Neural cell (in vitro differentiated cells): ENCODE data around the gene CRYGS. TPM values are rescaled to one million over a fixed set of nuclear protein-coding genes. Genes with fewer than 3 reads are reported as not detected.

Experiments
- H2AFZ ChIP-seq: fragments of 200-600, 300-800 bp; sonication (generic), shearing (Covaris generic); 2 replicates; pipeline ENCODE4 v1.6.0; 2014; ENCODE audit warnings: low read depth, mild to moderate bottlenecking, antibody characterized with exemption, low read length, moderate library complexity
- H3F3A ChIP-seq: fragments of 200-600 bp; shearing (Covaris generic); 2 replicates; pipeline ENCODE4 v1.6.1; 2016; ENCODE audit warnings: mild to moderate bottlenecking, moderate library complexity, mixed read lengths, antibody characterized with exemption, low read length; ENCODE audit not compliant: insufficient read depth, poor library complexity, severe bottlenecking
- H3K27ac ChIP-seq: fragments of 200-600, 300-800 bp; sonication (generic), shearing (Covaris generic); 2 replicates; pipeline ENCODE4 v1.5.1; 2014; ENCODE audit warnings: mild to moderate bottlenecking, low read length, moderate library complexity
- H3K27me3 ChIP-seq: fragments of 300-800, 200-600 bp; sonication (generic), shearing (Covaris generic); 2 replicates; pipeline ENCODE4 v1.6.0; 2014; ENCODE audit warnings: mild to moderate bottlenecking, low read depth, low read length, moderate library complexity; ENCODE audit not compliant: insufficient read depth
- H3K36me3 ChIP-seq: fragments of 300-800, 200-600 bp; sonication (generic), shearing (Covaris generic); 2 replicates; pipeline ENCODE4 v1.5.1; 2014; ENCODE audit warnings: mild to moderate bottlenecking, antibody characterized with exemption, low read length, moderate library complexity; ENCODE audit not compliant: insufficient read depth
- H3K4me2 ChIP-seq: fragments of 300-800, 200-600 bp; sonication (generic), shearing (Covaris generic); 2 replicates; pipeline ENCODE4 v1.6.0; 2014; ENCODE audit warnings: mild to moderate bottlenecking, low read length
- H3K4me3 ChIP-seq: fragments of 300-800, 200-600 bp; sonication (generic), shearing (Covaris generic); 2 replicates; pipeline ENCODE4 v1.5.1; 2014; ENCODE audit warnings: mild to moderate bottlenecking, low read length, moderate library complexity
- H3K79me2 ChIP-seq: fragments of 200-600 bp; shearing (Covaris generic); replicated peaks from 2 replicates; pipeline ENCODE4 v1.6.0; 2014; ENCODE audit warnings: mild to moderate bottlenecking, low read length, moderate library complexity; ENCODE audit not compliant: insufficient read depth
- H3K9ac ChIP-seq: fragments of 300-800, 200-600 bp; sonication (generic), shearing (Covaris generic); 2 replicates; pipeline ENCODE4 v1.6.1; 2016; ENCODE audit warnings: mild to moderate bottlenecking, low read length, mixed read lengths
- H3K9me2 ChIP-seq: fragments of 200-600 bp; shearing (Covaris generic); 2 replicates; pipeline ENCODE4 v1.6.1; 2016; ENCODE audit warnings: mild to moderate bottlenecking, low read length, mixed read lengths; ENCODE audit not compliant: insufficient read depth
- H3K9me3 ChIP-seq: fragments of 200-600, 300-800 bp; sonication (generic), shearing (Covaris generic); 2 replicates; pipeline ENCODE4 v1.6.1; 2016; ENCODE audit warnings: mild to moderate bottlenecking, mixed run types, low read length, moderate library complexity, mixed read lengths
- H4K20me1 ChIP-seq: fragments of 200-600 bp; shearing (Covaris generic); 2 replicates; pipeline ENCODE4 v1.6.1; 2016; ENCODE audit warnings: mild to moderate bottlenecking, mixed run types; ENCODE audit not compliant: insufficient read depth
- CTCF ChIP-seq: fragments of 450-650 bp; IDR thresholded peaks from 2 replicates; pipeline ENCODE4 v1.5.1; 2014; ENCODE audit warnings: antibody characterized with exemption, mild to moderate bottlenecking, moderate library complexity; ENCODE audit not compliant: poor library complexity, severe bottlenecking
- EP300 ChIP-seq: fragments of 450-650 bp; conservative IDR thresholded peaks from 2 replicates; pipeline ENCODE4 v1.6.1; 2014; ENCODE audit warnings: antibody characterized with exemption, mild to moderate bottlenecking, moderate library complexity; ENCODE audit not compliant: poor library complexity, severe bottlenecking
- EZH2 ChIP-seq: fragments of 200-600, 300-800 bp; shearing (Covaris generic), sonication (generic); IDR thresholded peaks from 2 replicates; pipeline ENCODE4 v1.6.1; 2014; ENCODE audit warnings: antibody characterized with exemption, low read length, borderline replicate concordance, mild to moderate bottlenecking; ENCODE audit not compliant: insufficient read depth, poor library complexity, severe bottlenecking
- MXI1 ChIP-seq: fragments of 450-650 bp; conservative IDR thresholded peaks from 2 replicates; pipeline ENCODE4 v1.6.1; 2014; ENCODE audit warnings: antibody characterized with exemption, mild to moderate bottlenecking; ENCODE audit not compliant: poor library complexity, severe bottlenecking
- POLR2AphosphoS5 ChIP-seq: IDR thresholded peaks from 2 replicates; pipeline ENCODE4 v1.6.1; 2012
- RAD21 ChIP-seq: fragments of 450-650 bp; conservative IDR thresholded peaks from 2 replicates; pipeline ENCODE4 v1.6.1; 2014; ENCODE audit warnings: antibody characterized with exemption, mild to moderate bottlenecking, moderate library complexity
- REST ChIP-seq: IDR thresholded peaks from 2 replicates; pipeline ENCODE4 v1.6.1; 2012; ENCODE audit warnings: borderline replicate concordance
- SMC3 ChIP-seq: fragments of 450-650 bp; conservative IDR thresholded peaks from 2 replicates; pipeline ENCODE4 v1.6.1; 2014; ENCODE audit warnings: antibody characterized with exemption, mild to moderate bottlenecking, moderate library complexity; ENCODE audit not compliant: poor library complexity
- TAF1 ChIP-seq: IDR thresholded peaks from 2 replicates; pipeline ENCODE4 v1.6.1; 2012; ENCODE audit warnings: low read depth
- polyA plus RNA-seq: library from polyadenylated mRNA; depleted of rRNA; stranded (reverse); fragments of >200 nt; gene quantifications from 2 replicates; pipeline ENCODE4 v1.2.3, GENCODE V29; 2014

The CRYGS gene
- polyA plus RNA-seq, 1 donor from 2014 or later: 7.7 TPM

GRCh38 chr3:186516646-186517045 is 27.5 kb downstream of the CRYGS start:
- no peaks in the 10 kb centered on the region for H3K9me2 ChIP-seq
- no peak for TF ChIP-seq REST
- no peak for TF ChIP-seq TAF1
- no peak for TF ChIP-seq RAD21
- no peak for TF ChIP-seq CTCF
- TF ChIP-seq EP300: no peak
- no peak for TF ChIP-seq MXI1
- no peak for TF ChIP-seq SMC3
- no peak for TF ChIP-seq EZH2

GRCh38 chr3:186515125-186515524 is 29.1 kb downstream of the CRYGS start:
- Histone ChIP-seq H4K20me1 (no peaks in the 10 kb centered on the region), H3K4me3 (no peak overlapping the region), H3K9ac (no peak overlapping the region), H3K4me2 (no peak overlapping the region), H3K9me3 (no peaks in the 10 kb centered on the region), H3K36me3 (no peaks in the 10 kb centered on the region), H3K9me2 (no peaks in the 10 kb centered on the region), H3K27me3 (no peaks in the 10 kb centered on the region), H3F3A (no peaks in the 10 kb centered on the region), H3K79me2 (no peaks in the 10 kb centered on the region), H2AFZ (no peak overlapping the region), H3K27ac (no peak overlapping the region)
- TF ChIP-seq RAD21 (no peak), REST (no peak), TAF1 (no peak), SMC3 (no peak), CTCF (no peak), POLR2AphosphoS5 (no peak), EP300 (no peak), MXI1 (no peak), EZH2 (no peak)

More at GRCh38 chr3:186516646-186517045, 27.5 kb downstream of the CRYGS start:
- Histone ChIP-seq H3K4me2 (no peak overlapping the region), H3K36me3 (no peaks in the 10 kb centered on the region), H3K27ac (no peak overlapping the region), H3K27me3 (no peaks in the 10 kb centered on the region), H3F3A (no peaks in the 10 kb centered on the region), H2AFZ (no peak overlapping the region), H3K9me3 (no peaks in the 10 kb centered on the region), H3K79me2 (no peaks in the 10 kb centered on the region), H3K9ac (no peak overlapping the region), H3K4me3 (no peak overlapping the region), H4K20me1 (no peaks in the 10 kb centered on the region)
